Smooth muscle cell (in vitro differentiated cells): ENCODE data around the gene EFCAB6. TPM values are rescaled to one million over a fixed set of nuclear protein-coding genes. Genes with fewer than 3 reads are reported as not detected.

Experiments used
- DNase-seq: peaks from one replicate; lab custom pipeline; 2025; ENCODE audit not compliant: unreplicated experiment; lab: John Stamatoyannopoulos, UW
- H2AFZ ChIP-seq: fragments of 200-600 bp; sonication (generic); 2 replicates; pipeline ENCODE4 v1.6.0; 2016; ENCODE audit warnings: antibody characterized with exemption, low read depth, mild to moderate bottlenecking
- H3F3A ChIP-seq: fragments of 200-600 bp; sonication (generic); 2 replicates; pipeline ENCODE4 v1.6.0; 2017; ENCODE audit warnings: antibody characterized with exemption, low read depth
- H3K27ac ChIP-seq: fragments of 200-600 bp; sonication (generic); 2 replicates; pipeline ENCODE4 v1.5.1; 2016; ENCODE audit warnings: low read depth, mild to moderate bottlenecking
- H3K27me3 ChIP-seq: fragments of 200-600 bp; sonication (generic); 2 replicates; pipeline ENCODE4 v1.6.1; 2016; ENCODE audit warnings: low read depth, mild to moderate bottlenecking
- H3K36me3 ChIP-seq: fragments of 200-600 bp; sonication (generic); 2 replicates; pipeline ENCODE4 v1.5.1; 2016; ENCODE audit warnings: low read depth
- H3K4me1 ChIP-seq: fragments of 200-600 bp; sonication (generic); 2 replicates; pipeline ENCODE4 v1.5.1; 2016; ENCODE audit warnings: low read depth
- H3K4me2 ChIP-seq: fragments of 200-600 bp; sonication (generic); 2 replicates; pipeline ENCODE4 v1.6.0; 2016; ENCODE audit warnings: mild to moderate bottlenecking
- H3K4me3 ChIP-seq: fragments of 200-600 bp; sonication (generic); 2 replicates; pipeline ENCODE4 v1.5.1; 2016; ENCODE audit warnings: mild to moderate bottlenecking
- H3K79me2 ChIP-seq: fragments of 200-600 bp; sonication (generic); 2 replicates; pipeline ENCODE4 v1.6.0; 2016; ENCODE audit warnings: low read depth, mild to moderate bottlenecking
- H3K9ac ChIP-seq: fragments of 200-600 bp; sonication (generic); 2 replicates; pipeline ENCODE4 v1.6.0; 2016; ENCODE audit warnings: low read depth
- H3K9me3 ChIP-seq: fragments of 200-600 bp; sonication (generic); replicated peaks from 2 replicates; pipeline ENCODE4 v1.5.1; 2016; ENCODE audit warnings: low read depth
- H4K20me1 ChIP-seq: fragments of 200-600 bp; sonication (generic); 2 replicates; pipeline ENCODE4 v1.6.0; 2016; ENCODE audit warnings: low read depth
- CTCF ChIP-seq: fragments of 200-600 bp; sonication (generic); IDR thresholded peaks from 2 replicates; pipeline ENCODE4 v1.5.1; 2017; ENCODE audit warnings: borderline replicate concordance, mild to moderate bottlenecking, antibody characterized with exemption; ENCODE audit not compliant: insufficient read depth, poor library complexity, severe bottlenecking
- WGBS: methylation state at CpG from one replicate; pipeline ENCODE4 v1.1.7; 2016; ENCODE audit warnings: low lambda C conversion rate; 5-methylcytosine and 5-hydroxymethylcytosine counted together
- polyA plus RNA-seq: library from polyadenylated mRNA; unstranded; fragments of >200 nt; fragmentation: Nextera tagmentation; extraction: Ambion mirVana; gene quantifications from 2 replicates; pipeline ENCODE4 v1.2.1, GENCODE V29; 2016
- total RNA-seq: library from RNA; depleted of rRNA; stranded (reverse); fragments of >200 nt; gene quantifications from 2 replicates; pipeline ENCODE4 v1.2.3, GENCODE V29; 2014

Gene EFCAB6
- total and polyA plus RNA-seq, 2 experiments from 2014 or later = 0.80 to 2.9 TPM

GRCh38 chr22:43532301-43533155 is 279.6 kb downstream of the EFCAB6 start:
- no peak overlapping the region for H3K9ac ChIP-seq
- no peak for TF ChIP-seq CTCF
- no peak overlapping the region for H3K4me3 ChIP-seq
- no peaks in the 10 kb centered on the region for H4K20me1 ChIP-seq
- no peak for DNase-seq
- no peaks in the 10 kb centered on the region for H3F3A ChIP-seq
- 93% methylated on average over 17 of the region's 17 CpGs for WGBS
- no peaks in the 10 kb centered on the region for H3K36me3 ChIP-seq
- H3K9me3 ChIP-seq = no peaks in the 10 kb centered on the region
- H3K4me1 ChIP-seq = no peaks in the 10 kb centered on the region
- H3K27me3 ChIP-seq = no peaks in the 10 kb centered on the region
- no peak overlapping the region for H3K4me2 ChIP-seq
- no peaks in the 10 kb centered on the region for H3K79me2 ChIP-seq
- H2AFZ ChIP-seq = no peak overlapping the region
- no peak overlapping the region for H3K27ac ChIP-seq

- Histone ChIP-seq H3K4me2 (no peak overlapping the region), H4K20me1 (no peaks in the 10 kb centered on the region), H3K4me3 (no peak overlapping the region), H3K4me1 (no peaks in the 10 kb centered on the region), H3K9ac (no peak overlapping the region), H3F3A (no peaks in the 10 kb centered on the region), H3K27ac (no peak overlapping the region), H3K36me3 (no peaks in the 10 kb centered on the region), H2AFZ (no peak overlapping the region), H3K9me3 (no peaks in the 10 kb centered on the region), H3K79me2 (no peaks in the 10 kb centered on the region), H3K27me3 (no peaks in the 10 kb centered on the region)
- WGBS = 89% methylated on average over 4 of the region's 4 CpGs
- no peak for DNase-seq
- no peak for TF ChIP-seq CTCF
These were observed 280.5 kb downstream of the EFCAB6 start for GRCh38 chr22:43531651-43532050.

GRCh38 chr22:43530349-43531201 is 281.5 kb downstream of the EFCAB6 start:
- Histone ChIP-seq H3K27ac (no peak overlapping the region), H3K4me2 (no peak overlapping the region)

More at GRCh38 chr22:43530349-43531201, 281.5 kb downstream of the EFCAB6 start:
- Histone ChIP-seq H3K9me3 (no peaks in the 10 kb centered on the region), H3K79me2 (no peaks in the 10 kb centered on the region), H3K9ac (no peak overlapping the region), H3K27me3 (no peaks in the 10 kb centered on the region), H3K4me3 (no peak overlapping the region), H4K20me1 (no peaks in the 10 kb centered on the region), H3K4me1 (no peaks in the 10 kb centered on the region), H2AFZ (no peak overlapping the region), H3K36me3 (no peaks in the 10 kb centered on the region), H3F3A (no peaks in the 10 kb centered on the region)
- 84% methylated on average over 34 of the region's 34 CpGs for WGBS
- no peak for TF ChIP-seq CTCF
- DNase-seq = no peak
